HepG2 (cell line): ENCODE measurements around the gene RAD51C. TPM values are rescaled to one million over a fixed set of nuclear protein-coding genes. Genes with fewer than 3 reads are reported as not detected.

ENCODE experiments used
- ATAC-seq: fragments of 200-7000 bp; cut with Tn5 transposase; 3 replicates; pipeline ENCODE4 v1.9.1; 2020; ENCODE audit warnings: mild to moderate bottlenecking, moderate library complexity
- BruUV-seq: library from RNA; stranded (reverse); fragments of 400-500 nt; replicated peaks from 2 replicates; lab custom pipeline; 2021; lab: Mats Ljungman, UMichigan
- CTCF ChIA-PET: fragments of 300-600 bp; formaldehyde crosslinking; extraction: SDS; loops from one replicate; lab custom pipeline; 2021; ENCODE audit warnings: low total read pairs, inconsistent platforms, low intra/inter-chr PET ratio; lab: Yijun Ruan, JAX
- POLR2A ChIA-PET: fragments of 350-600 bp; sonication (Branson Sonifier 250); formaldehyde crosslinking; loops from one replicate; lab custom pipeline; 2020; ENCODE audit warnings: antibody characterized with exemption, inconsistent platforms; lab: Yijun Ruan, JAX
- DNase-seq: peaks from one replicate; pipeline ENCODE4 v3.0.0-alpha.2; 2015; ENCODE audit warnings: low spot score
- FAIRE-seq: peaks from 3 replicates; lab custom pipeline; 2011; peaks lifted over from hg19 to GRCh38; lab: Jason Lieb, UNC
- H2AFZ ChIP-seq: one replicate; pipeline ENCODE4 v1.6.1; 2011; ENCODE audit warnings: low read length, inconsistent platforms
- H3K27ac ChIP-seq: fragments of 300-600 bp; 3 replicates; pipeline ENCODE4 v1.8.0; 2011; ENCODE audit warnings: mixed run types, mild to moderate bottlenecking, mixed read lengths, low read length, inconsistent platforms; ENCODE audit not compliant: insufficient read depth; ENCODE audit errors: extremely low read length
- H3K27me3 ChIP-seq, 2 experiments: fragments of 200-600 bp in 1 of 2; 2 replicates in 1 of 2; 3 replicates in 1 of 2; pipeline versions ENCODE4 v1.6.0 to v1.8.0; 2011; ENCODE audit warnings: low read length in 2 of 2, mild to moderate bottlenecking in 2 of 2, moderate library complexity in 2 of 2, inconsistent platforms in 1 of 2; ENCODE audit not compliant: insufficient read depth in 2 of 2, control insufficient read depth in 1 of 2
- H3K36me3 ChIP-seq, 2 experiments: fragments of 200-600 bp in 1 of 2; replicated peaks in 1 of 2; 2 replicates in 1 of 2; 3 replicates in 1 of 2; pipeline versions ENCODE4 v1.5.1 to v1.8.0; 2011; ENCODE audit warnings: low read length in 2 of 2, inconsistent platforms in 1 of 2; ENCODE audit not compliant: insufficient read depth in 2 of 2, control insufficient read depth in 1 of 2
- H3K4me1 ChIP-seq: 2 replicates; pipeline ENCODE4 v1.5.1; 2012; ENCODE audit warnings: low read length, inconsistent platforms; ENCODE audit not compliant: insufficient read depth
- H3K4me2 ChIP-seq: 2 replicates; pipeline ENCODE4 v1.6.0; 2011; ENCODE audit warnings: low read depth, low read length, inconsistent platforms
- H3K4me3 ChIP-seq, 3 experiments: fragments of 200-600 bp in 1 of 3; sonication (generic), shearing (Covaris generic) in 1 of 3; replicated peaks in 1 of 3; 2 replicates each; pipeline ENCODE4 v1.5.1; 2011 to 2016; ENCODE audit warnings: low read length in 3 of 3, inconsistent platforms in 2 of 3, low read depth in 2 of 3, mild to moderate bottlenecking in 2 of 3, control low read depth in 1 of 3, mixed read lengths in 1 of 3; ENCODE audit not compliant: insufficient read depth in 1 of 3
- H3K79me2 ChIP-seq: one replicate; pipeline ENCODE4 v1.6.1; 2011; ENCODE audit warnings: low read length, inconsistent platforms; ENCODE audit not compliant: insufficient read depth
- H3K9ac ChIP-seq: 2 replicates; pipeline ENCODE4 v1.6.0; 2011; ENCODE audit warnings: mild to moderate bottlenecking, low read depth, low read length, inconsistent platforms; ENCODE audit not compliant: insufficient read depth
- H3K9me3 ChIP-seq: 2 replicates; pipeline ENCODE4 v1.5.1; 2012; ENCODE audit warnings: mild to moderate bottlenecking, low read length
- H4K20me1 ChIP-seq: 2 replicates; pipeline ENCODE4 v1.6.0; 2011; ENCODE audit warnings: inconsistent platforms, mild to moderate bottlenecking, low read length, moderate library complexity; ENCODE audit not compliant: insufficient read depth
- ATF7 ChIP-seq, 2 experiments: fragments of 450-650 bp in 1 of 2; sonication (generic) in 1 of 2; formaldehyde crosslinking in 1 of 2; IDR thresholded peaks; 2 replicates each; pipeline versions ENCODE4 v1.4.0 to v1.6.1; 2016 to 2020; ENCODE audit warnings: antibody characterized with exemption in 1 of 2, mild to moderate bottlenecking in 1 of 2, missing genetic modification reagents in 1 of 2
- DR1 ChIP-seq: sonication (generic); formaldehyde crosslinking; IDR thresholded peaks from 2 replicates; pipeline ENCODE4 v1.8.0; 2021; ENCODE audit warnings: mild to moderate bottlenecking, missing genetic modification reagents, inconsistent platforms
- GTF2F1 ChIP-seq: fragments of 150-350 bp; IDR thresholded peaks from 2 replicates; pipeline ENCODE4 v1.6.1; 2014; ENCODE audit warnings: low read length
- KLF11 ChIP-seq: IDR thresholded peaks from 2 replicates; pipeline ENCODE4 v1.6.1; 2016; ENCODE audit warnings: missing compliant biosample characterization
- MED8 ChIP-seq: sonication (generic); formaldehyde crosslinking; IDR thresholded peaks from 2 replicates; pipeline ENCODE4 v1.8.1; 2023; ENCODE audit warnings: mild to moderate bottlenecking, missing genetic modification reagents; ENCODE audit not compliant: insufficient replicate concordance
- MXD1 ChIP-seq: sonication (generic); formaldehyde crosslinking; IDR thresholded peaks from 2 replicates; pipeline ENCODE4 v1.4.0; 2020; ENCODE audit warnings: mild to moderate bottlenecking, missing genetic modification reagents
- PHF20 ChIP-seq: sonication (generic); formaldehyde crosslinking; IDR thresholded peaks from 2 replicates; pipeline ENCODE4 v1.5.0; 2020; ENCODE audit warnings: mild to moderate bottlenecking, missing genetic modification reagents
- POLR2A ChIP-seq, 2 experiments: IDR thresholded peaks; 2 replicates each; pipeline ENCODE4 v1.6.1; 2011; ENCODE audit warnings: low read depth in 2 of 2, low read length in 2 of 2, mild to moderate bottlenecking in 1 of 2, moderate library complexity in 1 of 2; ENCODE audit not compliant: insufficient read depth in 1 of 2
- TRIM24 ChIP-seq: sonication (generic); formaldehyde crosslinking; IDR thresholded peaks from 2 replicates; pipeline ENCODE4 v1.8.0; 2022; ENCODE audit warnings: mild to moderate bottlenecking, missing genetic modification reagents
- ZFY ChIP-seq: sonication (generic); formaldehyde crosslinking; IDR thresholded peaks from 2 replicates; pipeline ENCODE4 v1.4.0; 2020; ENCODE audit warnings: missing genetic modification reagents
- ZNF333 ChIP-seq: sonication (generic); formaldehyde crosslinking; IDR thresholded peaks from 2 replicates; pipeline ENCODE4 v1.4.0; 2020; ENCODE audit warnings: mild to moderate bottlenecking, missing genetic modification reagents, borderline replicate concordance
- ZNF691 ChIP-seq: sonication (generic); formaldehyde crosslinking; IDR thresholded peaks from 2 replicates; pipeline ENCODE4 v1.4.0; 2020; ENCODE audit warnings: missing genetic modification reagents, low read depth, mild to moderate bottlenecking, borderline replicate concordance
- ZSCAN12 ChIP-seq: sonication (generic); formaldehyde crosslinking; IDR thresholded peaks from 2 replicates; pipeline ENCODE4 v1.9.0; 2021; ENCODE audit warnings: mild to moderate bottlenecking, missing genetic modification reagents
- WGBS: methylation state at CpG from one replicate; pipeline ENCODE4 v1.1.6; 2017; ENCODE audit warnings: low lambda C conversion rate; 5-methylcytosine and 5-hydroxymethylcytosine counted together
- in situ Hi-C: cut with HindIII; loops from 2 replicates; pipeline ENCODE4 v1.10.0; 2017; ENCODE audit warnings: low pct_unique_long_range_greater_than_20kb; ENCODE audit not compliant: extremely low pct_ligation_motif_present
- intact Hi-C: fragments of 100-400 bp; cut with micrococcal nuclease; formaldehyde crosslinking; loops from one replicate; pipeline ENCODE4 v1.10.0; 2022; ENCODE audit not compliant: unreplicated experiment
- polyA plus RNA-seq, 8 experiments: library from polyadenylated mRNA; depleted of rRNA in 3 of 8; stranded (reverse) in 7 of 8; unstranded in 1 of 8; fragments of >200 nt; fragmentation: Illumina TruSeq in 4 of 8; extraction: Trizol in 4 of 8; gene quantifications; 2 replicates each; pipeline versions ENCODE4 v1.2.1 to v1.2.3, GENCODE V29; 2011 to 2016; ENCODE audit warnings: low read depth in 4 of 8, missing spikeins in 1 of 8, mixed read lengths in 1 of 8; ENCODE audit not compliant: insufficient read depth in 1 of 8
- total RNA-seq, 5 experiments: library from RNA; depleted of rRNA; stranded (reverse); fragments of >200 nt; fragmentation: Illumina TruSeq; extraction: Trizol; gene quantifications; 2 replicates each; pipeline ENCODE4 v1.2.3, GENCODE V29; 2016; ENCODE audit warnings: low read depth in 1 of 5
- TF ChIP-seq, protein P1 (sequence below): sonication (generic); formaldehyde crosslinking; IDR thresholded peaks from 2 replicates; pipeline ENCODE4 v1.5.1; 2020; ENCODE audit warnings: mild to moderate bottlenecking, missing genetic modification reagents, borderline replicate concordance

RAD51C gene
- total and polyA plus RNA-seq, 2 of the 13 experiments (the other 11 are each of a cell fraction or from before 2014, with no cell fraction given): 38.5 to 106 TPM

DNA sequence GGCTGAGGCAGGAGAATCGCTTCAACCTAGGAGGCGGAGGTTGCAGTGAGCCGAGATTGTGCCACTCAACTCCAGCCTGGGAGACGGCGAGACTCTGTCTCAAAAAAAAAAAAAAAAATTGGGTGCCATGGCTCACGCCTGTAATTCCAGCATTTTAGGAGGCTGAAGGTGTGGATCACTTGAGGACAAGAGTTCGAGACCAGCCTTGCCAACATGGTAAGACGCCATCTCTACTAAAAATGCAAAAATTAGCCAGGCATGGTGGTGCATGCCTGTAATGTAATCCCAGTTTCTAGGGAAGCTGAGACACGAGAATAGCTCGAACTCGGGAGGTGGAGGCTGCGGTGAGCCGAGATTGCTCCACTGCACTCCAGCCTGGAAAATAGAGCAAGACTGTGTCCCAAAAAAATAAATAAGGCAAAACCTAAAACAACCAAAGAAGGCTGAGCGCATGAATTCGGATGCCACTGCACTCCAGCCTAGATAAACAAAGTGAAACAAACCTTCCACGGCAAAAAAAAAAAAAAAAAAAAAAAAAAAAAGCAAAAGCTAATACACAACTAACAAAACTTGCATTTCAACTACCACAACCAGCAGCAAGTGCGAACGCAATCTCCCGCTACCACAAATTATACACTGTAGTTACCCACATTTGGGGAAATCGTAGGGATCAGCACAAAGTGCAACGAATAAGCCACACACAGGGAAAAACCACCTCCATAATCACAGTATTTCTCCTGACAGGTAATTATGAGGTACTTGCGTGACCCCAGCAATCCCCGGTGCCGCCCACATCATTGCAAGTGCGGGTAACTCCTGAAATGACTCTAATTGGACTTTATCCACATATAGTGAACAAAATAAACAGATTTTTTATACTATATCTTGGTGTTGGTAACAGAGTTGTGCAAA lies 26.2 kb upstream of the RAD51C start (continued):
- TF ChIP-seq, protein P1, sequence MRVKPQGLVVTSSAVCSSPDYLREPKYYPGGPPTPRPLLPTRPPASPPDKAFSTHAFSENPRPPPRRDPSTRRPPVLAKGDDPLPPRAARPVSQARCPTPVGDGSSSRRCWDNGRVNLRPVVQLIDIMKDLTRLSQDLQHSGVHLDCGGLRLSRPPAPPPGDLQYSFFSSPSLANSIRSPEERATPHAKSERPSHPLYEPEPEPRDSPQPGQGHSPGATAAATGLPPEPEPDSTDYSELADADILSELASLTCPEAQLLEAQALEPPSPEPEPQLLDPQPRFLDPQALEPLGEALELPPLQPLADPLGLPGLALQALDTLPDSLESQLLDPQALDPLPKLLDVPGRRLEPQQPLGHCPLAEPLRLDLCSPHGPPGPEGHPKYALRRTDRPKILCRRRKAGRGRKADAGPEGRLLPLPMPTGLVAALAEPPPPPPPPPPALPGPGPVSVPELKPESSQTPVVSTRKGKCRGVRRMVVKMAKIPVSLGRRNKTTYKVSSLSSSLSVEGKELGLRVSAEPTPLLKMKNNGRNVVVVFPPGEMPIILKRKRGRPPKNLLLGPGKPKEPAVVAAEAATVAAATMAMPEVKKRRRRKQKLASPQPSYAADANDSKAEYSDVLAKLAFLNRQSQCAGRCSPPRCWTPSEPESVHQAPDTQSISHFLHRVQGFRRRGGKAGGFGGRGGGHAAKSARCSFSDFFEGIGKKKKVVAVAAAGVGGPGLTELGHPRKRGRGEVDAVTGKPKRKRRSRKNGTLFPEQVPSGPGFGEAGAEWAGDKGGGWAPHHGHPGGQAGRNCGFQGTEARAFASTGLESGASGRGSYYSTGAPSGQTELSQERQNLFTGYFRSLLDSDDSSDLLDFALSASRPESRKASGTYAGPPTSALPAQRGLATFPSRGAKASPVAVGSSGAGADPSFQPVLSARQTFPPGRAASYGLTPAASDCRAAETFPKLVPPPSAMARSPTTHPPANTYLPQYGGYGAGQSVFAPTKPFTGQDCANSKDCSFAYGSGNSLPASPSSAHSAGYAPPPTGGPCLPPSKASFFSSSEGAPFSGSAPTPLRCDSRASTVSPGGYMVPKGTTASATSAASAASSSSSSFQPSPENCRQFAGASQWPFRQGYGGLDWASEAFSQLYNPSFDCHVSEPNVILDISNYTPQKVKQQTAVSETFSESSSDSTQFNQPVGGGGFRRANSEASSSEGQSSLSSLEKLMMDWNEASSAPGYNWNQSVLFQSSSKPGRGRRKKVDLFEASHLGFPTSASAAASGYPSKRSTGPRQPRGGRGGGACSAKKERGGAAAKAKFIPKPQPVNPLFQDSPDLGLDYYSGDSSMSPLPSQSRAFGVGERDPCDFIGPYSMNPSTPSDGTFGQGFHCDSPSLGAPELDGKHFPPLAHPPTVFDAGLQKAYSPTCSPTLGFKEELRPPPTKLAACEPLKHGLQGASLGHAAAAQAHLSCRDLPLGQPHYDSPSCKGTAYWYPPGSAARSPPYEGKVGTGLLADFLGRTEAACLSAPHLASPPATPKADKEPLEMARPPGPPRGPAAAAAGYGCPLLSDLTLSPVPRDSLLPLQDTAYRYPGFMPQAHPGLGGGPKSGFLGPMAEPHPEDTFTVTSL (CRISPR knock-in tag): no peak

DNA sequence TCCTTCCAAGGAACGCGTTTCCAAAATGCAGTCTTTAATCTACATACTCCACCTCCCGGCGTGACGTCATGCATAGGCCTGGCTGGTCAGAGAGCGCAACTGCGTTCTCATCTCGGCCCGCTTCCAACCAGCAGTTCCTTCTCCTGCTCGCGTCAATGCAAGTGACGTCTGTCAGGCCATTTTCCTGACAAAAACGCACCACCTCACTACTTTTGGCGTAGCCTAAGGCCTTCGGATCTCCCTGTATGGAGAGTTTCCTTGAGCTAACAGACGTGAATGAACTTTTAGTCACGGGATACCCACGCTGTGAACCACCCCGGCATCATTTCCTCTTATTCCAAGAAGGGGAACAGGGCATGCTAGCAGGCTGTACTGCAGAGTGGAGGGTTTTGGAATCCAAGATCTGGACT lies 25.5 kb upstream of the RAD51C start:
- H3K4me1 ChIP-seq: peaks cover 10% of the 10 kb centered on the region
- no peaks in the 10 kb centered on the region for H4K20me1 ChIP-seq
- no peaks in the 10 kb centered on the region; a peak in 1 of 5 replicates for H3K27me3 ChIP-seq
- no peak overlapping the region for H3K4me2 ChIP-seq
- 72% methylated on average over 19 of the region's 19 CpGs for WGBS
- in situ Hi-C loops: no loop called here
- intact Hi-C loops: no loop called here
- no peaks in the 10 kb centered on the region for H3K9me3 ChIP-seq
- FAIRE-seq (no peak), DNase-seq (no peak), ATAC-seq (no peak)
- H3K9ac ChIP-seq: no peak overlapping the region
- no peak overlapping the region for H3K27ac ChIP-seq
- no TSS peak for BruUV-seq
- CTCF ChIA-PET: no interaction called here
- H3K79me2 ChIP-seq: no peaks in the 10 kb centered on the region
- H3K4me3 ChIP-seq: no peak overlapping the region
- no peak overlapping the region for H2AFZ ChIP-seq
- H3K36me3 ChIP-seq: no peaks in the 10 kb centered on the region
- POLR2A ChIA-PET: interaction anchor here (2.0 kb wide), 1 partner anchor 35 kb away, joined by 5 read pairs; no protein-coding TSS in a partner anchor
- TF ChIP-seq POLR2A (IDR thresholded peaks at IDR 0.05; ENCODE audit: insufficient read depth in 1 of 2, low read depth in 2 of 2, low read length in 2 of 2): no peak
- TF ChIP-seq MED8 (CRISPR knock-in tag): no peak
- no peak for TF ChIP-seq MXD1 (CRISPR knock-in tag)
- TF ChIP-seq ZNF691 (CRISPR knock-in tag): no peak
- no peak for TF ChIP-seq ZFY (CRISPR knock-in tag)
- no peak for TF ChIP-seq TRIM24
- TF ChIP-seq ZSCAN12 (CRISPR knock-in tag): no peak
- no peak for TF ChIP-seq GTF2F1
- peak; percentile 40; the same call in 1 of the 2 replicates for TF ChIP-seq ATF7 (IDR thresholded peaks at IDR 0.05)
- no peak for TF ChIP-seq ATF7 (CRISPR knock-in tag; IDR thresholded peaks at IDR 0.05)
- no peak for TF ChIP-seq ZNF333
- no peak for TF ChIP-seq PHF20 (CRISPR knock-in tag)
- TF ChIP-seq KLF11 (CRISPR knock-in tag): no peak
- TF ChIP-seq DR1 (CRISPR knock-in tag): no peak
